Measurements from ENCODE around the gene SLX9. TPM values are rescaled to one million over a fixed set of nuclear protein-coding genes. Genes with fewer than 3 reads are reported as not detected.

Gene SLX9
- total and polyA plus RNA-seq, 2 donors (not counting 1 experiment from before 2014, with no cell fraction given): 11.7 to 15.9 TPM

GRCh38 chr21:44960141-44961092 is 20.6 kb downstream of the SLX9 start:
- Histone ChIP-seq H3K9ac (ENCODE audit: low read length) (no peak overlapping the region), H3K4me3 (ENCODE audit: control extremely low read depth in 1 of 5, extremely low read depth in 1 of 5, insufficient read depth in 1 of 5, low read depth in 2 of 5, low read length in 4 of 5) (no peak overlapping the region), H2AFZ (ENCODE audit: insufficient read depth, low read depth, low read length, poor library complexity, severe bottlenecking) (no peak overlapping the region), H4K20me1 (ENCODE audit: control insufficient read depth, insufficient read depth, low read length, poor library complexity, severe bottlenecking) (peaks cover 53% of the 10 kb centered on the region), H3K36me3 (replicated peaks in 1 of 2; ENCODE audit: control extremely low read depth in 1 of 2, control insufficient read depth in 1 of 2, extremely low read depth in 1 of 2, insufficient read depth in 2 of 2, low read length in 1 of 2) (peaks cover 0 to 42% of the 10 kb centered on the region in 2 experiments), H3K4me2 (replicated peaks; ENCODE audit: low read depth, low read length, poor library complexity, severe bottlenecking) (no peak overlapping the region), H3K27ac (ENCODE audit: low read length in 2 of 2) (no peak overlapping the region), H3K79me2 (ENCODE audit: control insufficient read depth, insufficient read depth, low read length) (peaks cover 65% of the 10 kb centered on the region), H3K4me1 (ENCODE audit: control insufficient read depth in 2 of 2, insufficient read depth in 2 of 2, low read length in 2 of 2) (peaks cover 7 to 8% of the 10 kb centered on the region in 2 donors), H3K9me3 (ENCODE audit: control extremely low read depth in 1 of 3, control insufficient read depth in 2 of 3, insufficient read depth in 1 of 3, low read length in 2 of 3) (peaks cover 0 to 1% (median 0%) of the 10 kb centered on the region in 3 donors), H3K27me3 (replicated peaks in 1 of 4; ENCODE audit: control extremely low read depth in 1 of 4, control insufficient read depth in 3 of 4, insufficient read depth in 4 of 4, low read length in 3 of 4) (no peaks in the 10 kb centered on the region)
- intact Hi-C loops (cut with micrococcal nuclease): no loop called here
- H3K27me3 Mint-ChIP-seq: no peaks in the 10 kb centered on the region
- peaks cover 11% of the 10 kb centered on the region for H3K4me1 Mint-ChIP-seq
- ChIA-PET CTCF (interaction anchor here (0.6 to 9.6 kb wide), 2 partner anchors 68 to 178 kb away, joined by 3 to 62 read pairs; no protein-coding TSS in a partner anchor), POLR2A (no interaction called here)
- H3K4me3 Mint-ChIP-seq: no peak overlapping the region
- DNase-seq (no peak), ATAC-seq (ENCODE audit: low read depth) (no peak)
- 100% methylated on average over 19 of the region's 23 CpGs for WGBS (ENCODE audit: insufficient coverage)
- H3K27ac Mint-ChIP-seq: no peak overlapping the region
- no peaks in the 10 kb centered on the region for H3K9me3 Mint-ChIP-seq (ENCODE audit: insufficient read depth)
- TF ChIP-seq EZH2 (IDR thresholded peaks at IDR 0.05; ENCODE audit: borderline replicate concordance, insufficient read depth, low read depth, low read length, poor library complexity, severe bottlenecking): no peak
- no peak for TF ChIP-seq CTCF (IDR thresholded peaks at IDR 0.05)
